Daoy (cell line): ENCODE results near the gene FURIN. TPM values are rescaled to one million over a fixed set of nuclear protein-coding genes. Genes with fewer than 3 reads are reported as not detected.
A peak's percentile ranks its signal among the peaks of the same experiment; 100 is the strongest.
"Not testable (repeated sequence)": the region's sequence is repeated elsewhere in the genome, so short reads cannot be mapped to it uniquely, and the experiment has no call there.

Experiments
- DNase-seq: peaks from one replicate; pipeline ENCODE4 v3.0.0-alpha.2; 2015; ENCODE audit warnings: low read depth
- total RNA-seq: library from RNA; depleted of rRNA; stranded (reverse); fragments of >200 nt; shearing (Covaris generic); gene quantifications from 2 replicates; pipeline ENCODE4 v1.2.3, GENCODE V29; 2014

Gene FURIN
- total RNA-seq, 1 experiment from 2014 or later = 51.5 TPM

DNA sequence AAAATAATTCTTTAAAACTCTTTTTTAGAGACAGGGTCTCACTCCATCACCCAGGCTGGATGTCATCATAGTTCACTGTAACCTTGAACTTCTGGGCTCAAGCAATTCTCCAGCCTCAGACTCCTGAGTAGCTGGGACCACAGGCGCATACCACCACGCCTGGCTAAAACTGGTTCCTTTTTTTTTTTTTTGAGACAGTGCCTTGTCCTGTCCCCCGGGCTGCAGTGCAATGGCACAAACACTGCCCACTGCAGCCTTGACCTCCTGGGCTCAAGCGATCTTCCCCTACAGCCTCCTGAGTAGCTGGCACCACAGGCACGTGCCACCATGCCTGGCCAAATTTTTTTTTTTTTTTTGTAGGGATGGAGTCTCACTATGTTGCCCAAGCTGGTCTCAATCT, 23.7 kb upstream of the FURIN start:
- no peak for DNase-seq

DNA sequence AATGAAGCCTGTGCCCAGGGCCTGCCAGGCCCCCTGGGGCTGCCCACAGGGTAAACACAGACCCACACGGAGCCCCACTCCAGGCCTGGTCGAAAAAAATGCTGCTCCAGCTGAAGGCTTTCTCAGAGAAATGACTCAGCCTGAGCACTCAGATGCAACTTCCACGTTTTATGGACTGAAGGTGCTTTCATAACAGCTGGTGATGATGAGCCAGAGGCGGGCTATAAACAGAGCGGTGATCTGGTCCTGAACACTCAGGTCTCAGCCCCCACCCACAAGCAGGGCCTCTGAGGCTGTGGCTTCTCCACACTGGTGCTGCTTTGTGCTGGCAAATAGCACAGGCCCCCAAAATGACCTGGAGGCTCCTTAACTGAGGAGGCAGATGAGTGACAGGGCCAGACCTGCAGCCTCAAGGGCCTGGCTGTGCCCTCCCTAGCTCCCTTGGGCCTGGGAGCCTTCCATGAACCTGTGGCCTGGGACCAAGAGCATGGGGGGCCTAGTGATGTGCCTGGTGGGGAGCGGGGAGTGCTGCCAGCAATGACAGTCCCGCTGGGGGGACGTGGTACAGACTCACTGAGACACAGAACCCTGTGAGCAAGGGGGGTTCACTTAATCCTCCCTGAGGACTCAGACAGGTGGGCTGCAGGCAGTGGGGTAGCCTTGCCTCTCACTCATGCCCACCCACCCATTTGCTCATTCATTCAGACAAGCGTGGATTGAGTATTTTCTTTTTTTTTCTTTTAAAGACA, 23.0 kb upstream of the FURIN start:
- DNase-seq = peak; percentile 93

DNA sequence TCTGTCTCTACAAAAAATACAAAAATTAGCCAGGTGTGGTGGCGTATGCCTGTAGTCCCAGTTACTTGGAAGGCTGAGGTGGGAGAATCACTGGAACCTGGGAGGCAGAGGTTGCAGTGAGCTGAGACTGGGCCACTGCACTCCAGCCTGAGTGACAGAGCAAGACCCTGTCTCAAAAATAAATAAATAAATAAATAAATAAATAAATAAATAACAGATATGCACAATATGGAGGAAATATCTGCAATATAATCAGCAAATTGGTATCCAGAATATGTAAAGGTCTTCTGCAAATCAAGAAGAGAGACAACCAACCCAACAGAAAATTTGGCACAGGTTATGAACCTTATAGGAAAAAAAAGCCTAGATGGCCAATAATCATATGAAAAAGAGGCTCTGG, 19.0 kb upstream of the FURIN start:
- DNase-seq = not testable (repeated sequence)

DNA sequence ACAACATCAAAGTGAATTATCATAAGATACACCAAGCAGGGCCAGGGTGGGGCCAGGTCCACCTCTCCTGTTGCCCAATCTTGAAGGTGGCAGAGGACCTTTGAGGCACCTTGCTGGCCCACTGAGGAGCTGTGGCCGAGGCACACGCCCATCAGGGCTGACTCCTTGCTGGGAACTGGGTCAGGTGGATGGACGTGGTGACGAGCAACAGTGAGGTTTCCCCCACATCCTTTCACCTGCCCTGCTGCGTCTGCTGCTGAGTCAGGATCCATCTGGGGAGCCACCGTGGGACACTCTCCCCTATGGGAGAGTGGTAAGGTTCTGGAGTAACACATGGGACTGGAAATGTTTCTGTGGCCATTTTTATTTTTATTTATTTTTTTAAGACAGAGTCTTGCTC, 17.3 kb upstream of the FURIN start:
- no peak for DNase-seq

DNA sequence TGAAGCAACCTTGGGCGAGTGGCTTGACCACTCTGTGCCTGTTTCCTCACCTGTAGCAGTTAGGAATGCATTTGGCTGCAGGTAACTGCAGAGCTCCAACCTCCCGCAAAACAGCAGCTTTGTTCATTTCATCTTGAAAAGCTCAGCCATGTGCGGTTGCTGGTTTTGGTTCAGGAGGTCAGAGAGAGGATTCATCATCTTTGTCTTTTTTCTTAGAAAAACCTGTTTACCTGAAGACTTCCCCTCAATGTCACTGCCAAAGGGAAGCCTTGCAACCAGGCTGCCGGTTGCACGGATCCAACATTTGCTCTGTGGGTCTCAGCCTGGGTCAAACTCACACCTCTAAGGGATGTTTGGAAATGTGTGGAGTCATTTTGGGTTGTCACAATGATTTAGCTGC, 16.4 kb upstream of the FURIN start:
- DNase-seq = no peak

DNA sequence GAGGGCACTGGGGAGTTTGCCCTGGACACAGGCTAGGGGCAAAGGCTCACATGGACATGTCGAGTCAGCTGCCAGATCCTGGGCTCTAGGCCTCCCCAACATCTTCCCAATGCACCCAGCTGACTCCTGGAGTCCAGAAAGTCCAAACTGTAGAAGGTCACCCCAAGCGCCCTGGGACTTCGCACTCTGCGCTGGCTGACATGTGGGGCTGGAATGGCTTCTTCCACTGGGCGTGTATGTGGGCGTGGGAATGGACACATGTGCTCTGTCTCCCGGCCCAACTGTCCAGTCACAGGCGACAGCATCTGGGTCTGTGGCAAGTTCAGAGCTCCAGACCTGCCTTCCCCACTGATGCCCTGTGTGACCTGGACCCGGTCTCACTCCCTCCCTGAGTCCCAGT, 13.2 kb upstream of the FURIN start:
- no peak for DNase-seq

DNA sequence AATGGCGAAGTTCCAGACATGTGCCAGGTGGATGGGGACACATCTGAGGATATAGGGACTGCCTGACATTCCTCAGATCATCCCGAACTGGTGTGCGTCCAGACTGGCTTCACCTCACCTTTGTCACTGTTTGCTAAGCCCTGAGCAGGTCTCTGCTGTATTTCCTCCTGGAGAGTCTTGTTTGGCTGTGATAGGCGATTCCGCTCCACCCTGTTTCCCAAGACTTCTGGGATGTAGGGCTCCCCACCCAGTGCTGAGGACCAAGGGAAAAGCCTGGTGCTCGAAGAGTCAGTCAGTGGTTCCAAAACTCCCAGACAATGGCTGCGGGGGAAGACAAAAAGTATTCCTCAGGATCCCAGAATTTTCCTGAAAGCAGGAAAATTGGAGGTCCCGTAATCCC, 11.1 kb upstream of the FURIN start:
- no peak for DNase-seq

DNA sequence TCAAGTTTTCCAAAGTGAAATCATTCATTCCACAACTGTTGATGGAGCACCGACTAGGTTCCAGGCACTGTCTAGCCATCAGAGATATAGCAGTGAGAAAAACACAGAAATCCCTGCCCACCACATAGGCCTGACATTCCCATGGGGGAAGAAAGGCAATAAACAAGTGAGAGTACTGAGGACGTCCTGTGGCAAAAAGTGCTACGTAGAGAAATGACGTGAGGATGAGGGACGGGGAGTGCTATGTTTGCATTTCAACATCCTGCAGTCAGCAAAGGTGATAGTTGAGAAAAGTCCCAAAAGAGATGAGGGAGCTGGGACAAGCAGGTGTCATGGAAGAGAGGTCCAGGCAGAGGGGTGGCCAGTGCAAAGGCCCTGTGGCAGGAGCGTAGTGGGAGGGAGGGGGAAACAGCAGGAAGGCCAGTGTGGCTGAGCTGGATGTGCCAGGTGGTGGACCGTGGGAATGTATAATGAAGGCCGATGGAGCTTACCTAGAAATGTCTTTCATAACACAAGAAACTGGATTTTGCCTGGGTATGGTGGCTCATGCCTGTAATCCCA, 10.4 kb upstream of the FURIN start:
- DNase-seq = no peak

DNA sequence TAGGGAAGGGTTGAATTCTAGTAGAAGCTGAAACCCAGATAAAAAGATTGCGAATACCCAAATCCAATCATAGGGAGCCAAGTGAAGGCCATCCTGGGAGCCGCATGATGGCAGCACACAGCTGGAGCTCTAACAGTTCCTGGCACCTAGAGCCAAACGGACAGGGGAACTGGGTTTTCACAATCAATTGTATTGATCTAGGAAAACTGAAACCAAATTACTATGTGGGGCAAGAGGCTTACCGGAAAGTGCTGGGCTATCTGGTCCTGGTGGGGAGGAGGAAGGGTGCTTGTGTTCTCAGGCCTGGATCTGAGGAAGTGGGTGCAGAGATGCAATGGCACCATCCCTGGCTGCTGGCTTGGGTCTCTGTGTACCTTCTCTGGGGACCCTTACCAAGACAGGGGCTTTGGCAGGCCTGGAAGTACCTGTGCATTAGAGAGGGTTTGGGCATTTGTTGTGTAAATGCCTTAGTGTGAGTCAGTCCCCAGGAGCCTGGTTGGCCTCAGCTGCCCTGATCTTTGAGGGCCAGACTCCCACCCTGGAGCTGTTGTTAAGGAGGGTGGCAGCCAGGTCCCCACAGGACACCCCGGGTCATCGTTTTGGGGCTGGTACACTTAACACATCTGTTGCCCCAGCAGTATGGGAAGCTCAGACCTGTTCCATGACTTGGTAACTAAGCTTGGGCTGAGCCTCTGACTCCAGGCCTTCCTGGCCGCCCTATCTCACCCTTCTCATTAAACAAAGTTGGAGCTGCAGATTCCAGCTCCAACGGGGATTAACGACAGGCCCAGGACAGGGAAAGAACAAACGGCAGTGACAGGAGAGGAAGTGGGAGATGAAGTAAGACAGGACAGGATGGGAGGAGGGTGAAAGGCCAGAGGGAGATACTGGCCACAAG, 8.9 kb upstream of the FURIN start:
- no peak for DNase-seq

DNA sequence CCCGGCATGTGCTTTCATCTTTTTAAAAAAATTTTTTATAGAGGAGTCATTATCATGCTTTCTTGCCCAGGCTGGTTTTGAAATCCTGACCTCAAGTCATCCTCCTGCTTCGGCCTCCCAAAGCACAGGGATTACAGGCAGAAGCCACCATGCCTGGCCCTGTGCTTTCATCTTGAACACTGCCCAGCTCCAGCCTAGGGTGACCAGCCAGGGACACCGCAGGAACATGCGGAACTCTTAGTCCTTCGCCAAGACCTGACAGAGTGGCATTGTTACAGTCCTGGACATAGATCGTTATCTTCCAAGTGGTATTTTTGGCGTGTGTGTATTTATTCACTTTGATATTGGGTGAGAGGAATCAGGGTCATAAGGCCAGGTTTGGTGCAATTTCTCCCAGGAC, 7.9 kb upstream of the FURIN start:
- DNase-seq = no peak

DNA sequence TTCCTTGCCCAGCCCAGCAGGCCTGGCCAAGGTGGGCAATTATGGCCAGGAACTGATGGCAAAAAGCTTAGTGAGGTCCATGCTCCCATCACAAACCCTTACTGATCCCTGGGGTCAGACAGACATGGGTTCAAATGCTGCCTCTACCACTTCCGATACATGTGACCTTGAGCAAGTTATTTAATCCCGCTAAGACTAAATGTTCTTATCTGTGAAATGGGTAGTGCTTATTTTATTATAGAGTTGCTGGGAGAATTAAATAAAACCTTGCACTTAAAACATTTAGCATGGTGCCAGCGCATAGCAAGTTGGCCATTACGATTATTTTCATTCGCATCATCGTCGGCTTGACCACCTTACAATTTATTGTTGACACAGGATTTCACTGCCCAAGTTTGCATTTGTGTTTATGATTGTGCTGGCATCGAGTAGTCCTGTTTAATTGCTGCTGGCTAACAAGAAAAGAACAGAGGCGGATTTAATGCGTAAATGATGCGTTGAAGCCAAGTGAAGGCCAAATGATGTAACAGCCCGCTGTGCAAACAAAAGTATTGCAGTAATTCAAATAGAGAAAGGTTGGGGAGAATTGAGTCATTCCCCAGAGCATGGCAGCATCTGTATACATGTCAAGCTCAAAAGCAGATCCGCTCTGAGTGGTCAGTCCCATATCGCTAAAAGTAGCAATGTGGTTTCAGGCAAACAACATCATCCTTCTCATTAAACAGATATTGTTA, 7.3 kb upstream of the FURIN start:
- DNase-seq = peak; percentile 43

DNA sequence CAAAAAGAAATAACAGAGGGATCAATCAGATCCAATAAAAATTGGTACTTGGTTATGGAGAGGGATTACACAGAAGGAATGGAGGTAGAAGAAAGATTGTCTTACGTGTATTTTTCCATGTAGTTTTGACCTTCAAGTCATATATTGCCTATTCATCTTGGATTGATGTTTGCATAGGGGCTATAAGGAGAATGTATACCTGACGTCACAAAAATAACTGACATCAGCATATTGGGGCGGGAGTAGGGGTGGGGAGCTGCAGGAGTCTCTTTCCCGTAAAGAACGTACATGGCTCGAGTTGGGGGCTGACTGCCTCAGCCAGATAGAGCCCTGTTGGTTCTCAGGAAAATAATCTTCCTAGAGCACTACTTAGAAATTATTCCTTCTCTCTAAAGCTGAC, 5.9 kb upstream of the FURIN start:
- DNase-seq = no peak

DNA sequence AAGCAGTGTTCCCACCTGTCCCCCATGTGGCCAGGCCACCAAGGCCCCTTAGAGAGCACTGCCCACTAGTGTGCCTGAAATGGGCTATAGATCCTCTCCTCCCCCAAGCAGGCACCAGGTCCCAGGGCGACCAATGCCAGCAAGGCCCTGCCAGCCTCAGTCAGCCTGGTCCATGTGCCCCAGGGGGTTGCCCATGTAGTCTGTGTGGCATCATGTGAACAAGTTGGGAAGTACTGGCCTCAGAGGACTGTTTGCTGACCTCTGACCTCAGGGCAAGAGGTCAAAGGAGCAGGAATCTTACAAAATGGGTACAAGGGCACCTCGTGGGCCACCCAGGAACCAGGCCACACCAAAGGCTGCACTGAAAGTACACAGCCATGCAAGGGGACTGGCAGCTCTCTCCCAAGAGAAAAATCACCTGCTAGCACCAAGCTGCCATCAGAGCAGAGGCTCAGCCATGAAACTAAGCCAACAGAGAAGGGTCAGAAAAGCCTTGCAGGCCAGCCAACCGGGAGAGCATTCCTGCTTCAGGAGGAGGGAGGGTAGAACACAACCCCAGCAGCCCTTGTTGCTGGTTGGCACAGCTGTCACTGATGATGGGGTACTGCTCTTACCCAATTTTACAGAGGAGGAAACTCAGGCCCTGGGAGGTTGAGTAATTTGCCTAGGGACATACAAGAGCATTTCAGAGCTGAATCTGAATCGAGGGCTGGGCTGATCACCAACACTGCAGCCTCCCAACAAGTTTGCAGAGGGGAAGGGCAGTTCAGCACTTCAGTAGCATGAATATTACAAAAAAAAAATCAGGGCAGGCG, 5.2 kb upstream of the FURIN start:
- DNase-seq = no peak

DNA sequence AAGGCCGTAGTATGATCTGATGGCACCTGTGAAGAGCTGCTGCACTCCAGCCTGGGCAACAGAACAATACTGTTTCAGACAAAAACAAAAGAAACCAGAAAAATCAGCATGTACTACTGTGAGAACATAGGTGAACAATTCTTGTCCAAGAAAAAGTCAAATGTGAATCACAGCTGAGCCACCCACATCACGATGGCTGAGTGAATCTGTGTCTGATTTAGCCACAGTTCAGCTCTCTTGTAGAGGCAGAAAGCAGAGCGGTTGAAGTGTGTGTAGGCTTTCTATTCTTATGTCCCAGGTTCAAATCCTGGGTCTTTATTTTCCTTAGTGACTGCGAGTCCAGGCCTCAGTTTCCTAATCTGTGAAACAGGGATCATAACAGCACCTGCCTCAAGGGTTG, 4.4 kb upstream of the FURIN start:
- no peak for DNase-seq

DNA sequence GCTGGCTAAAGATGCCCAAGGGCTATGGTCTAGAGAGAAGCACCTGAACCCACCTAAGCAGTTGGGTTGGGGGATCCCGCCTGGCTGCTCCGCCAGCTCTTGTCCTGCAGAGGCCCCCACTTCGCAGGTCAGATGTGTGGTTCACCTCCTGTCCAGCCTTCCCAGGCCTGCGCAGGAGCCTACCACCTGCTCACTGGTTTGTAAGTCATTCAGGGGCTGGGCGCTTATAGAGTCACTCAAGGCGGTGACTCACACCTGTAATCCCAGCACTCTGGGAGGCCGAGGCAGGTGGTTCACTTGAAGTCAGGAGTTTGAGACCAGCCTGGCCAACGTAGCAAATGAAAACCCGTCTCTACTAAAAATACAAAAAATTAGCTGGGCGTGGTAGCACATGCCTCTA, 3.9 kb upstream of the FURIN start:
- DNase-seq = peak; percentile 65

DNA sequence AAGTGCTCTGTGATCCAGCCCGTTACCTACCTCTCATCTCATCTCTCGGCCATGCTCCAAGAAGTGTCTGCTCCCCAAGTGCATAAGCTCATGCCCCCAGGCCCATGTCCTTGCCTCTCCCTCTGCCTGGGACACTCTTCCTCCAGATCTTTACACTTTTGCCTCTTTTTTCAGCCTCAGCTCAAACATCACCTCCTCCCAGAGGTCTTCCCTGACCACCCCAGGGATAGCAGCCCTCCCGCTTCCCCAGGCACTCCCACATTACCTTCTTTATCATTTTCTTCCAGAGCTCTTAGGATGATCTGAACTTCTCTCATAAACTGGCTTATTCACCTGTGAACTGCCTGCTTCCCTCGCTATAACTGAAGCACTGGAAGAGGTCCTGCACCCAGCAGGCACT, 2.7 kb upstream of the FURIN start:
- DNase-seq = no peak

DNA sequence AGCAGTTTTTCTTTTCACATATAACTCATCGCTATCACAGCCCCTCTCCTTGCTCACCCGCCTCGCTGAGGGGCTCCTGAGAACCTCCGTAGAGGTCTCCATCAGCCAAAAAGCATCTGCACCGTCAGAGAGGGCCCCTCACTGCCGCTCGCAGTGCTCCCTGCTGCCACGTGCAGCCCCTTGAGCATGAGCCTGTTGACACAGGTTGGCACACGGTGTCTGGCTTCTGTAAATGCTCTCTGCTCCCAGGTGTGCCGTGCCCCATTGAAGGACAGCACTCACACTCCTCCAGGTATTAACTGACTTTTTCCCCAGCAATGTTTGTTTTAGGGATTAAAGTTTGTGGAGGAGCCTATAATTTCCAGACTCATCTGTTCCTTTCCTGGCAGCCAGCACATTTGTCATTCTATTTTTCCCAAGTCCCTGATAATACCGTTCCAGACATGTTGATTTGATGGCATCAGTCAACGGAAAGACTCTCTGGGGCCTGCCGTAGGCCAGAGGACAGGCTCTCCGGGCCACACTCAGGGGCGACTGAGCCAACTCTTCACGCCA, 2.1 kb upstream of the FURIN start:
- DNase-seq = no peak

DNA sequence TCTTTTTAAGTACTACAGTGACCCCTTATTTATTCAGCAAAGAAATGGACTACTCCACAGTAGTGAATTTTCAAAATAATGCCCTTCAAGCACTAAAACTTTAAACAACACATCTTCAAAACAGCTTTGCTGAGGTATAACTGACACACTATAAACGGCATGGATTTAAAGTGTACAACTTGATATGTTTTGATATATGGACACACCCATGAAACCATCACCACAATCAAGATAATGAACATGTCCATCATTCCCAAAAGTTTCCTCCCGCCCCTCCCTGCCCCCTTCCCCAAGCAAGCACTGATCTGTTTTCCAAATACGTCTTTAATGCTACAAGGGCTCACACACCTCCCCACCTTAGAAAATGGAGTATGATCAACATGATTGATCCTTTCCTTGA, 1.6 kb upstream of the FURIN start:
- DNase-seq = no peak

DNA sequence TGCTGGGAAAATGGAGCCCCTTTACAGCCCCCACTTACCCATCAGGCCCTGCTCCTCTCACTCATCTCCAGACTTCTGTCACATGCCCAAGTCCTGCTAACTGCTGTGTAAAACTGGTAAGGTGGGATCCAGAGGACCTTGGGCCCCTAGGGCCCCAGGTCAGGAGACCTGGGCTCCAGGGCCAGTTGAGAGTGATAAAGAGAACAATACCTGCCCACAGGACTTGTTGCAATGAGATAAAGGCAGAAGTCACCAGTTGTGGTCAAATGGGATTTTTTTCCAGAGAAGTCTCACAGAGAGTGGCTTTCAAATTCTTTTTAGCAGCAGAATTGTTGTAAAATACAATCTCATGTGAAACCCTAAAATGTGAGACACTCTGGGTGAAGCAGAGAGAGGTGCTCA, 753 bp downstream of the FURIN start:
- no peak for DNase-seq

DNA sequence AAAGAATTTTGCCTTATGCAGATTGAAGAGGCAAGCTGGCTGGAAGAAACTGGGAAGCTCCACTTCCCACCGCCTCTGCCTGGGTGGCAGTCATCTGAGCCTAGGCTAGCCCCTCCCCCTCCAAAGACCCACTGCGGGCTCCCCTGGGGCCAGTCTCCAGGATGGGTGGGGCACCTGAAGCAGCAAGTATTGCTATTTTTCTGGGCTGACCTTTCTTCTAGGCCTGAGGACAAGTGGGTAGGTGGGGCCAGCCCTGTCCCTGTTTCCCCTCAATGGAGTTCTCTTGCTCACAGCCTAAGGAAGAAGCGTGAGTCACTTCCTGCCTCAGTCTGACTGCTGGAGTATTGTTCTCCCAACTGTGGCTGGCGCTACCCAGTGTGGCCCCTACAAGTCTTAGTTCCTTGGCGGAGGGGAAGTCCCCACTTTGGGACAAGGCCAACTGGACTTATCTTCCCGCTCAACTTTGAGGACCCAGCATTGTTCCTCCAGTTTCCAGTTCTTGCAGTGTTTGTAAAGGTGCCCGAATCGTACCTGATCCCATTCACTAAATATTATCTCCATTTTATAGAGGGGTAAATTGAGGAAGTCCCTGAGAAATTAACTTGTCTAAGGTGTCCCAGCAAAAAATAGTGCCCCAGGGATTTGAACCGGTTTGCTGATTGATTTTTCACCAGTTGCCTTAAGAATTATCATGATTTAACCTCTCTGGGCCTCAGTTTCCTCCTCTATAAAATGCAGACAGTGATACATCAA, 1.4 kb downstream of the FURIN start:
- peak; percentile 96 for DNase-seq
